Activated CD8-positive, alpha-beta memory T cell treated with anti-CD3 and anti-CD28 coated beads, Interleukin-2, amount 50 U/mL, for 24 hours (primary cell): Measurements from ENCODE around the gene SLC27A1.
A peak's percentile ranks its signal among the peaks of the same experiment; 100 is the strongest.
"Not testable (repeated sequence)": the region's sequence is repeated elsewhere in the genome, so short reads cannot be mapped to it uniquely, and the experiment has no call there.

Experiments
- DNase-seq: peaks from one replicate; pipeline ENCODE4 v3.0.0-alpha.2; 2020; ENCODE audit errors: extremely low read depth

The SLC27A1 gene

GRCh38 chr19:17538684-17539237 is 68.4 kb downstream of the SLC27A1 start:
- DNase-seq = no peak

- DNase-seq = peak; percentile 96
Observed at GRCh38 chr19:17539238-17540117, 69.2 kb downstream of the SLC27A1 start.

GRCh38 chr19:17540174-17540573 is 69.8 kb downstream of the SLC27A1 start:
- no peak for DNase-seq

DNA sequence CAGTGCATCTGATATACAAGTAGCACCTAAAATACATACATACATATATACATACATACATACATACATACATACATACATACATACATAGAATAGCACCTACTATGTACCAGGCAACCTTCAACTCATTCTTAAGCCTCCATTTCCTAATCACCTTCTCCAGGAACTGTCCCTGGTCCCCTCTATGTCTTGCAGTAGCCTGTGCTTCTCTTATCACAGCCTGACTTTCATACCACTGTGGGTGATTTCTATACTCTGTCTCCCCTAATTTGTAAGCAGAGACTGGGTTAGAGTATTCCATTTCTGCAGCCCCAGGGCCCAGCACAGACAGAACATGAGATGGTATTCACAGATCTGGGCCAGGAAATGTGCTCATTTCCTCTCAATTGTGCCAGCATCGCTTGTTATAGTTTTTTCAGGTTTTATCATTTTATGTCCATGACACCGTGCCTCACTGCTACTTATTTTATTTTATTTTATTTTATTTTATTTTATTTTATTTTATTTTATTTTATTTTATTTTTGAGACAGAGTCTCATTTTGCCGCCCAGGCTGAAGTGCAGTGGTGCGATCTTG is 70.9 kb downstream of the SLC27A1 start:
- no peak for DNase-seq

GRCh38 chr19:17542042-17542441 is 71.7 kb downstream of the SLC27A1 start:
- no peak for DNase-seq

DNA sequence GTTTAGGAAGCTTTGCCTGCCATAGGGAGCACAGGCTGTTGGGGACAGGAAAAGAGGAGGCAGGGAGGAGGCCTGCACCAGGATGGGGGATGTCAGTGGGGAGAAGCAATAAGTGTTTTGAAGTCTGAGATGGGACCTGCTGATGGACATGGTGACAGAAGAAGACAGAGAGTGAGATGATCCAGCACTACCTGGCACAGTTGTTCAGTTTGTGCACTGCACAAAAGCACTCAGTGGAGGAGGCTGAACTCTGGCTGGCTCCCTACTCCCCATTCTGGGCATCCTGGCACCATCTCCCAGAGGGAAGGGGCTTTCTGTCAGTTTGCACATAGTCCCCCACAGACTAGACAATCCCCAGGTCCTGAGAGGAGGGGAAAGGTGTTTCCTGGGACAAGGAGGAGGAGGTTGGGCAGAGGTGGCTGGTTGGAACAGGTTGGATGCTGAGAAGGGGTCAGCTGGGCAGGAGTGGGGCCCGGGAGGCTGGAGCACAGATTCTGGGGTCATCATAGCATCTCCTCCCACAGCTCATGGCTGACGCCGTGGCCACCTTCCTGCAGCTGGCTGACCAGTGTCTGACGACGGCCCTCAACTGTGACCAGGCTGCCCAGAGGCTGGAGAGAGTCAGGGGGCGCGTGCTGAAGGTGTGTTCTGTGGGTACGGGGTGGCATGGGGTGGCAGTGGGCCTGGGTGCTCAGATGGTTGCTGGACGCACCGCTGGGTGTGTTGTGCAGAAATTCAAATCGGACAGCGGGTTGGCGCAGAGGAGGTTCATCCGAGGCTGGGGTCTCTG is 72.7 kb downstream of the SLC27A1 start:
- DNase-seq = no peak

- DNase-seq = no peak
Observed at GRCh38 chr19:17543986-17544385, 73.7 kb downstream of the SLC27A1 start.

GRCh38 chr19:17544418-17544817 is 74.1 kb downstream of the SLC27A1 start:
- no peak for DNase-seq

DNA sequence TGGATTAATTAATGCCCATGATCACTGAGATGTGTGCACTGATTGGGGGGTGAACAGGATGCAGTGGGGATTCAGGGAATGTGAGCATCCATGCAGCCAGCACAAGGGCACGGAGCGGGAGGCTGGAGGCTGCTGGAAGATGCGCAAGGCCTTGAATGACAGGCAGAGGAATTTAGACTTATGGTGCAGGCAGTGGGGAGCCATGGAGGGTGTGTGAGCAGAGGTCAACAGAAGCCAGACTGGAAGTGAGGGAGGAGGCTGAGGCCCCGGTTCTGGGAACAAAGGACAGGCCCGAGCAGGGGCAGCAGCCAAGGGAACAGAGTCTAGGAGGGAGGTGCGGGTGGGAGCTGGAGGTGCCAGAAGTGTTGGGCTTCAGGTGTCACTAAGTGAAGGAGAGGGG is 77.8 kb downstream of the SLC27A1 start:
- no peak for DNase-seq

DNA sequence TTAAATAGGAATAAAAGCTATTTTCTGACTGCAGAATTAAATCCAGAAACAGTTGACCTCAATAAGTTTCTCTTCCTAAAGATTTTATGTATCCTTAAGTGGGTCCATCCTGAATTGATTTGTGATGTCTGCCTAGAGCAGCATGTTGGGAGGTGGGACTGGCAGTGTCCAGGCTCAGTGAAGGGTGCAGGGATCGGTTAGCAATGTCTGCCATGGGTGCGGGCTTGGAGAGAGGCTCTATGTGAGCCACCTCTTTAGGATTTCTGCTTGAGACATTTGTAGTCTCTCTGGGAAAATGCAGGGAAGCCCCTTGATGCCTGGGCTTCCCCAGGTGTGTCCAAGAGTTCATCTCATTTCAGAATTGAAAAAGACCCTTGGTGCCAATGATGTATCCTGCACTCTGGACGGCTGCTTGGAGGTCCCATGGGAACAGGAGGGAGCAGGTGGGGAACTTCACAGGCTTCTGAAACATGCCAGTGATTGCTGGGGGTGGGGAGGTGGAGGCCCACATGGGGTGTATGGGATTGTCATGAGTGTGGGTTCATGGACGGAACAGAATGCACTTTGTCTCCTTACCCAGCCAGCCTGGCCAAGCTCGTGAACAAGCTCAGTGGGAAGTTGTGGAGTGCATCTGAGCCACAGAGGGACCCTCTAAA is 78.9 kb downstream of the SLC27A1 start:
- DNase-seq = no peak

DNA sequence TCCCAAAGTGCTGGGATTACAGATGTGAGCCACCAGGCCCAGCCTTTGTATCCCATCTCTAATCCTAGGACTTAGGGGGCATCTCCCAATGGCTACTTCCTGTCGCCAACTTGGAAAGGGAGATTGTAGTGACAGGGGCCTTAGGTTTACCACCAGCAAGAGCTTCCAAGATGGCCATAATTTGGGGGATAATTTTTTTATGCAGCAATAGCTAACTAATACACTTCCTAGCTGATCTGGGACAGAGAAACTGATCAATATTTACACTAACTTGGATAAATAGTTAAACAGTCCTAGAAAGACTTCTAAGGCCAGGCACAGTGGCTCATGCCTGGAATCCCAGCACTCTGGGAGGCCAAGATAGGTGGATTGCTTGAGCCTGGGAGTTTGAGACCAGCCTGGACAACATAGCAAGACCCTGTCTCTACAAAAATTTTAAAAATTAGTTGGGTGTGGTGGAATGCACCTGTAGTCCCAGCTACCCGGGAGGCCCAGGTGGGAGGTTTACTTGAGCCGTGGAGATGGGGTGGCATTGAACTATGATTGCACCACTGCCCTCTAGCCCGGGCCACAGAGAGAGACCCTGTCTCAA is 79.8 kb downstream of the SLC27A1 start:
- DNase-seq = no peak

DNA sequence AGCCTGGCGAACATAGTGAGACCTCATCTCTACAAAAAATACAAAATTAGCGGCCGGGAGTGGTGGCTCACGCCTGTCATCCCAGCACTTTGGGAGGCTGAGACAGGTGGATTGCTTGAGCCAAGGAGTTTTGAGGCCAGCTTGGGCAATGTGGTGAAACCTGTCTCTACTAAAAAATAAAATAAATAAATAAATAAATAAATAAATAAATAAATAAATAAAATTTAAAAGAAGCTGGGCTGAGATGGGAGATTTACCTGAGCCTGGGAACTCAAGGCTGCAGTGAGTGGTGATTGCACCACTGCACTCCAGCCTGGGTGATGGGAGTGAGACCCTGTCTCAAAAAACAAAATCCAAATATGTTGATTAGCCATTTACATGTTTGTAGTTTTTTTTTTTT is 82.4 kb downstream of the SLC27A1 start:
- not testable (repeated sequence) for DNase-seq

DNA sequence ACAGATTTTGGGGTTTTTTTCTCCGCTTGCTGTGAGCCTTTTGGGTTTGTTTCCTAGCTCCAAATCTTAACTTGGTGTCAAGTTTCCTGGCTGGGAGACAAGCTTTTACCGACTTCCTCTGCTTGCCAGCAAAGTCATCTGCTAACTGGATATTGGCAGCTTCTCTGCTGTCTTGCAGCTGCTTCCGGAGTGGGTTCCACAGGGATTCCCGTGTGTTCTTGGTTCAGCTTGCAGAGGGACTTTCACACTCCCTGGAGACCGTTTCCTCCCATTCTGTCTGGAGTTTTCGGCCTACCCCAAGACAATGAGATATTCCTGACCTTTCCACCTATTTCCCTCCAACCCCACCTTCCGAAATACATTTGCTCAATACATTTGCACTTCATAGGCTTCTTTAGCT is 82.9 kb downstream of the SLC27A1 start:
- DNase-seq = no peak

DNA sequence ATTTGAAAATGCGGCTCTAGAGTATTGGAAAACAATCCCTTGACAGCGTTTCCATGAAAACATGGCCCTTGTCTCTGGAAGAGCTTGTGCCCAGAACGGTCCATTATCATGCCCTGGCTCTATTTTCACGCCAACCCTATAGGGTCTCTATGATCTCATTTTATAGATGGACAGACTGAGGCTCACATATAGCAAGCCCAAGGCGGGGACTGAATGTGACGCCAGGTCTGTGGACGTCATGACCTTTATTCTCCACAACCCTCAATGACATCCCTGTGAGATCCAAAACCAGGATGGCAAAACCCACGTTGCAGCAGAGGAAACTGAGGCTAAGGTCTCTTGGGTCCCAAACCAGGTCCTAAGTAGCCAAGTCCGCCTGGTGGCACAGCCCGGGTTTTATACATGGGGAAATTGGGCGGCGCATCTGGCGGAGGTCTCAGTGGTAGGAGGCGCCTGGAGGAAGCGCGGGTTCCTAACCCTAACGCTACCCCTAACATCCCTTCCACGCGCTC is 84.7 kb downstream of the SLC27A1 start:
- no peak for DNase-seq

GRCh38 chr19:17555480-17555928 is 85.2 kb downstream of the SLC27A1 start, which contains the start of gene COLGALT1:
Gene COLGALT1, plus strand, starts transcription at chr19:17555649. Its CDS starts 65 bp downstream, at chr19:17555714.
- peak; percentile 97 for DNase-seq
